Calu3 (cell line): ENCODE measurements around the gene CLCN4. TPM values are rescaled to one million over a fixed set of nuclear protein-coding genes. Genes with fewer than 3 reads are reported as not detected.

Experiments used
- BruUV-seq: library from RNA; stranded (reverse); fragments of 400-500 nt; replicated peaks from 2 replicates; lab custom pipeline; 2021; lab: Mats Ljungman, UMichigan
- CTCF ChIA-PET: fragments of 300-600 bp; sonication (Branson Sonifier 250); formaldehyde crosslinking; loops from one replicate; lab custom pipeline; 2022; ENCODE audit warnings: antibody characterized with exemption; lab: Charles Lee
- DNase-seq: peaks from one replicate; pipeline ENCODE4 v3.0.0; 2022
- H3K27ac Mint-ChIP-seq: one replicate; pipeline ENCODE4 v1.8.0; 2022; ENCODE audit warnings: mixed read lengths; ENCODE audit not compliant: unreplicated experiment
- H3K27me3 Mint-ChIP-seq: one replicate; pipeline ENCODE4 v1.8.0; 2022; ENCODE audit warnings: mixed read lengths; ENCODE audit not compliant: unreplicated experiment
- H3K36me3 Mint-ChIP-seq: one replicate; pipeline ENCODE4 v1.8.0; 2022; ENCODE audit warnings: mild to moderate bottlenecking, moderate library complexity, mixed read lengths; ENCODE audit not compliant: insufficient read depth, unreplicated experiment
- H3K4me1 Mint-ChIP-seq: one replicate; pipeline ENCODE4 v1.8.0; 2022; ENCODE audit warnings: mild to moderate bottlenecking, low read depth, mixed read lengths; ENCODE audit not compliant: unreplicated experiment
- H3K4me3 Mint-ChIP-seq: one replicate; pipeline ENCODE4 v1.8.0; 2022; ENCODE audit warnings: mild to moderate bottlenecking, low read depth, moderate library complexity, mixed read lengths; ENCODE audit not compliant: unreplicated experiment
- H3K9me3 Mint-ChIP-seq: one replicate; pipeline ENCODE4 v1.8.0; 2022; ENCODE audit warnings: low read depth, mixed read lengths; ENCODE audit not compliant: unreplicated experiment
- intact Hi-C: fragments of 100-400 bp; cut with micrococcal nuclease; formaldehyde crosslinking; loops from one replicate; pipeline ENCODE4 v1.10.0; 2022; ENCODE audit not compliant: unreplicated experiment
- total RNA-seq: library from RNA; stranded (reverse); gene quantifications from 2 replicates; pipeline ENCODE4 v1.2.3, GENCODE V29; 2022
- TF ChIP-seq, protein P1 (sequence below): fragments of 200-600 bp; IDR thresholded peaks from one replicate; pipeline ENCODE4 v1.8.0; 2022; ENCODE audit warnings: antibody characterized with exemption; ENCODE audit not compliant: unreplicated experiment

Gene CLCN4
- total RNA-seq, 1 experiment from 2014 or later = 13.3 TPM

DNA sequence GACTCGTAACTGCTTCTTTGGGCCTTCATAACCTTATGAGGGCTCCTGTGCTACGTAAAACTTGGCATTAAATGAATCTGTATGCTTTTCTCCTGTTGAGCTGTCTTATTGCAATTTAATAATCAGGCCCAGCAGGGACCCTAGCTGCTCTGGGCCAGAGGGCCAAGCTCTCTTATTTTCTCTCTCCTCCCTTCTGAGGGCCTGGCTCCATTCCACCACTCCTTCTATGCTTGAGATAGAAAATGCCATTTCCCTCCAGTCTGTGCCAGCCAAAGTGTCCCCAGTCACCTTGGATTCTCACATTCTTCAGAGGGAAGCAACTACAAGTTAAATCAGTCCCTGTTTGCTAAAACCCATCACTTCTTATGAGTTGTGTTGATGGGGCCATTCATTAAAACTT lies 90.1 kb downstream of the CLCN4 start:
- intact Hi-C loops = loop anchor here (1.0 kb wide), 1 partner anchor 26 kb away; no protein-coding TSS in a partner anchor
- no TSS peak for BruUV-seq
- no peak for DNase-seq
- TF ChIP-seq, protein P1, sequence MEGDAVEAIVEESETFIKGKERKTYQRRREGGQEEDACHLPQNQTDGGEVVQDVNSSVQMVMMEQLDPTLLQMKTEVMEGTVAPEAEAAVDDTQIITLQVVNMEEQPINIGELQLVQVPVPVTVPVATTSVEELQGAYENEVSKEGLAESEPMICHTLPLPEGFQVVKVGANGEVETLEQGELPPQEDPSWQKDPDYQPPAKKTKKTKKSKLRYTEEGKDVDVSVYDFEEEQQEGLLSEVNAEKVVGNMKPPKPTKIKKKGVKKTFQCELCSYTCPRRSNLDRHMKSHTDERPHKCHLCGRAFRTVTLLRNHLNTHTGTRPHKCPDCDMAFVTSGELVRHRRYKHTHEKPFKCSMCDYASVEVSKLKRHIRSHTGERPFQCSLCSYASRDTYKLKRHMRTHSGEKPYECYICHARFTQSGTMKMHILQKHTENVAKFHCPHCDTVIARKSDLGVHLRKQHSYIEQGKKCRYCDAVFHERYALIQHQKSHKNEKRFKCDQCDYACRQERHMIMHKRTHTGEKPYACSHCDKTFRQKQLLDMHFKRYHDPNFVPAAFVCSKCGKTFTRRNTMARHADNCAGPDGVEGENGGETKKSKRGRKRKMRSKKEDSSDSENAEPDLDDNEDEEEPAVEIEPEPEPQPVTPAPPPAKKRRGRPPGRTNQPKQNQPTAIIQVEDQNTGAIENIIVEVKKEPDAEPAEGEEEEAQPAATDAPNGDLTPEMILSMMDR = no peak
- no peaks in the 10 kb centered on the region for H3K4me1 Mint-ChIP-seq
- no peaks in the 10 kb centered on the region for H3K9me3 Mint-ChIP-seq
- no peaks in the 10 kb centered on the region for H3K36me3 Mint-ChIP-seq
- H3K4me3 Mint-ChIP-seq = no peak overlapping the region
- H3K27me3 Mint-ChIP-seq = no peaks in the 10 kb centered on the region
- no peak overlapping the region for H3K27ac Mint-ChIP-seq
- CTCF ChIA-PET = no interaction called here

DNA sequence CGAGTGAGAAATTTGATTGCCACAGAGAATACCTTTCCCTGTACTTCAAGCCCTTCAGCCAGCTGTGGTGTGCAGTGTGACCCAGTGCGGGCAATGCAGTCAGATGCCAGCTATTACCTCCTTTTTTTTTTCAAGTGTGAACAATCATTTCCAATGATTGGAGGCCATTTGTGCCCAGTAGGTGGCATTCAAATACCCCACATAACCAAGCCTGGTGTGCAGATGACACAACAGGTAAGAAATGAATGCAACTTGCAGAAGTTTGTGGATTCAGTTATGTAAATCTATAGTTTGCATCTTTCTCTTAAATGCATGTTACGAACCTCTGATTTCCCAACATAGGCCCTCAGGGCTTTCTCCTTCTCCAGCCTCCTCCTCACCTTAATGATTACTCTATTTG lies 98.0 kb downstream of the CLCN4 start:
- Mint-ChIP-seq H3K36me3 (no peaks in the 10 kb centered on the region), H3K4me3 (no peak overlapping the region), H3K27me3 (no peaks in the 10 kb centered on the region), H3K9me3 (no peaks in the 10 kb centered on the region), H3K27ac (no peak overlapping the region), H3K4me1 (no peaks in the 10 kb centered on the region)
- TF ChIP-seq, protein P1 = peak; percentile 45
- intact Hi-C loops = loop anchor here (1.0 kb wide), 2 partner anchors 72 to 382 kb away; no protein-coding TSS in a partner anchor
- CTCF ChIA-PET = interaction anchor here (0.6 kb wide), 3 partner anchors 219 to 366 kb away, joined by 3 read pairs; partner anchors contain the start of gene MID1
- DNase-seq = peak; percentile 43
- no TSS peak for BruUV-seq

DNA sequence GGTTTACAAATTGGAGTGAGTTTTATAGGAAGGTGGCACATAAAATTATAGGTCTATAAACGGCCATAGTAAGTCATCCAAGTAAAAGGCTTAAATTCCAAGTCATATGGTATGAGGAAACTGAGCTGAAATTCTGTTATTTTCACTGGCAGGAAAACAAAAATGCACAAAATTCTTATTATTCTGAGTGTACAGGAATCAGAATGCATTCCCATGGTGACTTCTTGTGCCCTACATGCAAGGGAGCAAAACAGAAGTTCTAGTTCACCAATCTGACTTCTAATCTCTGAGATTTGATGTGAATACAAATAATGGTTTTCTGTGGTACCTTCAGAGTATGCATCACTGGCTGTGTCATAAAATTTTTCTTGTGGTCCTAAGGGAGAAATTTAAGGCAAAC lies 102.9 kb downstream of the CLCN4 start:
- DNase-seq = no peak
- H3K4me1 Mint-ChIP-seq = no peaks in the 10 kb centered on the region
- H3K27ac Mint-ChIP-seq = no peak overlapping the region
- no peaks in the 10 kb centered on the region for H3K27me3 Mint-ChIP-seq
- no peaks in the 10 kb centered on the region for H3K36me3 Mint-ChIP-seq
- H3K4me3 Mint-ChIP-seq = no peak overlapping the region
- intact Hi-C loops = no loop called here
- no peaks in the 10 kb centered on the region for H3K9me3 Mint-ChIP-seq
- CTCF ChIA-PET = no interaction called here
- no TSS peak for BruUV-seq
- TF ChIP-seq, protein P1 = no peak

DNA sequence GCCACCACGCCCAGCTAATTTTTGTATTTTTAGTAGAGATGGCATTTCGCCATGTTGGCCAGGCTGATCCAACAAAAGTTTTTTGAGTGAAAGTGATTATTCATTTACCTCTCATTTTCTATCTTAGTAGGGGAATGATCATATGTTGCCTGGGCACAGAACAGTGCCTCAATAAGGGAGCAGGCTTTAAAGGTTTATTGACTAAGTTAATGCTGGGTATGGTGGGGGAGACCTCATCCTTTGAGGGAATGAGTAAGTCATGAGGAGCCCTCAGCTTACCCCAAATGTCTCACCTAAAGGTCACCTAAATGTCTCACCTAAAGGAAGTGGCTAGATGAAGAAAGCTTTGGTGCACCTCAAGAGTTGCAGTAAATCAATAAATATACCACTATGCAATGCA lies 109.0 kb downstream of the CLCN4 start:
- Mint-ChIP-seq H3K27ac (no peak overlapping the region), H3K9me3 (no peaks in the 10 kb centered on the region), H3K36me3 (no peaks in the 10 kb centered on the region), H3K4me1 (no peaks in the 10 kb centered on the region), H3K4me3 (no peak overlapping the region), H3K27me3 (no peaks in the 10 kb centered on the region)
- BruUV-seq = no TSS peak
- intact Hi-C loops = no loop called here
- DNase-seq = no peak
- TF ChIP-seq, protein P1 = no peak
- CTCF ChIA-PET = no interaction called here
